Measurements from ENCODE around the gene CLSTN3.

Gene CLSTN3

DNA sequence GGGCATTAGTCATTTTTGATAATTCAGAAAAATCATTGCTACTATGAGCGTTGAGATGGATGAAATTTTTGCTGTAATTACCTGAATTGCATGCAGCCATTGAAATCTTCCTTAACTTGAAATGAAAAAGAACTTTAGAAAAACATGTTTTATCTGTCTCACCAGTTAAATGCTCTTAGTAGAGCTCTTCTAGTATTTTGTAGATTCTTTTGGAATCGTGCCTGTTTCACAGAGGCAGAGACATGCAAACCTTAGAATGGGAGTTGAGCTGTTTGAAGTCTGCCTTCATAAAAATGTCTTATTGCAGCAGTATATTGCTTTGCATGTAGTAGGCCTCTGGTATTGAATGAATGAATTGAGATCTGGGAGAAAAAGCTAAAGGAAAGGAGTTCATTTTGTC is 63.5 kb downstream of the CLSTN3 start:
- DNase-seq, result no peak

DNA sequence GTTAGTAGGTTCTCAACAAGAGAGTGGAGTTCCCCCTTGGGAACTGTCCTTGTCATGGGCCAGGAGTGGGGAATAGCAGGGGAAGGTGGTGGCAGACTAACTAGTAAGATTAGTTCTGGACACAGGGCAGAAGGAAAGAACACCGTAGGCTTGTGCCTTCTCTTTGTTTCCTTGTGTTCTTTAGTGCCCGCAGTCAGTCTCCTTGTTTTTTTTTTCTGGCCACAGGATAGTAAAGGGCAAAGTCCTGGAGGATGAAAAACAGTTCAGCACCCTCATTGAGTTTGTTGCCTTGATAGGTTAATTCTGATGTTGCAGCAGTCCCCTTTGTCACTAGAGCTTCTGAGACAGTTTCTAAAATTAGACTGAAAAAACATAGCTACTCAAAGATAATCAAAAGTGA is 67.7 kb downstream of the CLSTN3 start:
- no peak for DNase-seq

DNA sequence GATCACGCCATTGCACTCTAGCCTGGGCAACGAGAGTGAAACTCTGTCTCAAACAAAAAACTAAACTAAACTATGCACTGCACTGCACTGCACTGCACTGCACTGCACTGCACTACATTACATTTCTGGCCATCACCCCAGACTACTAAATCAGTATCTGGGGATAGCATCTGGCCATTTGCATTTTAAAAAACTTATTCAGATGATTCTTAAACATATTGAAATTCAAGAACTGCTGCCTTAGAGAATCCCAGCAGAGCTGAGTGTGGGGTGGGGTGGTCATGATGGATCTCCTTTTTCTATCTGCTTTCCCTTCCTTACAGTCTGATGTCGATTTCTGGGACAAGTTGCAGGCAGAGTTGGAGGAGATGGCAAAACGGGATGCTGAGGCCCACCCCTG is 72.9 kb downstream of the CLSTN3 start:
- DNase-seq, result no peak

DNA sequence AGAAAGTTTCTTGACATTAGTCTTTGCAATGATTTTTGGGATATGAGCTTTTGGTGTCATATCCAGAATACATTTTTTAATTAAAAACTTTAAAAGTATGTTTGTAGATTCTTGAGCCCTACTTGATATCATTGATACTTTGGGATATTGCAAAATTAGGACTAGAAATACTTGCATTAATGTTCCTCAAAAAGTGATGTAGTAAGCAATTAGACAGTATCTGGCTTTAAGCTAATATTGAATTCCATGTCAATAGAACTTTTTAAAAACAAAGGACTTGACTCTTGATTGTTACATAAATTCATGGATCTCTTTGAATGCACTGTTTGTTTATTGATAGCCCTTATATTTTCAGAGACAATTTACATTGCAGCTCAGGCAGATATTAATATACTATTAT is 74.9 kb downstream of the CLSTN3 start:
- no peak for DNase-seq

- DNase-seq, result no peak
These were observed 76.5 kb downstream of the CLSTN3 start for GRCh38 chr12:7206691-7207090.

GRCh38 chr12:7207866-7208625 is 77.9 kb downstream of the CLSTN3 start:
- DNase-seq, result no peak
